Activated gamma-delta T cell treated with anti-CD3 and anti-CD28 coated beads, Interleukin-2, amount 50 U/mL, for 16 hours (primary cell): Measurements from ENCODE around the gene TMEM266.

Experiments
- DNase-seq: peaks from one replicate; pipeline ENCODE4 v3.0.0-alpha.2; 2020; ENCODE audit warnings: low read depth

Gene TMEM266

DNA sequence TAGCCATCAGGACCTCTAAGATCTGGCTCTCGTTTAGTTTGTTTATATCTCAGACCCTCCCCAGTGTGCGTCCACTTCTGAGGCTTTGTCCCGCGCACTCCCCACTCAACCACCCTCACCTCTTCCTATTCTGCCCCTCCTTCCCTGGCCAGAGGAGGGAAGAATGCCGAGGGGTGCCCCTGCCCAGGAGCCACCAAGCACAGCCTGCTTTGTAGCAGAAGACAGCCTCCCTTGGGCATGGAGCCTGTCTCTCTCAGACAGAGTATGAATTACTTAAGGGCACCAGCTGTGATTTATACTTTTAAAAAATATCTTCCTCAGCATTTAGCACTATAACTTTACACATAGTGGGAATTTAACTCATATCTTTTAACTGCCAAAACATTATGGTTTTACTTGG, 6.0 kb downstream of the TMEM266 start:
- no peak for DNase-seq

GRCh38 chr15:76070192-76070591, 10.4 kb downstream of the TMEM266 start:
- no peak for DNase-seq

DNA sequence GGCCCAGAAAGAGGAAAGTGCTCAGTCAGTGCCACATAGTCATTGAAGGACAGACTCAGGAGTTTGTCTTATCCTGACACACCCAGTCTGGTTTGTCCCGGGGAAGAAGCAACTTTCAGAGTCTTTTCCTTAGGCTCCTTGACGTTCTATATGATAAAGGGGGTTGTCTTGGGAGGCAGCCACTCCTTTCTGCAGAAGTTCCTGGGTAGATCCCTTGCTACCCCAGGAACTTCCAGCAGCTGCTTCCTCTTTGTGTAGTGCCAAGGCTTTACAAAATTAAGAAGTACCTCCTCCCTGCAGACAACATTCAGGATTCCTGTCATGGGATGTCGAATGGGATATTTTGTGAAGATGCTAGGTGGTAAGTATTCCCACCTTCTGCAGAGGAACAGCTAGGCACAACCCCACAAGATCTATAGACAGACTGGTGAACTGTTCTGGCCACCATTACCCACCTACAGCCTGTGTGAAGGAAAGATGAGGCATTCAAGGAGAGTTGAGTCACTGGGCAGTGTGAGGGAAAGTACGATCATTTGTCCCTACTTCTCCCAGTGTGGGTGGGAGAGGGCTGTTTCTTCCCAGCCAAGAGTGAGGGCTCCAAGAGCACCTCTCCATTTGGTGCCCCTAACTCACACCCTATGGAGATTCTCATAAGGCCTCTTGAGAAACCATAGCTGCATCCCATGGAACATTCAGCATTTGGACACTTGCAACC, 11.3 kb downstream of the TMEM266 start:
- no peak for DNase-seq

DNA sequence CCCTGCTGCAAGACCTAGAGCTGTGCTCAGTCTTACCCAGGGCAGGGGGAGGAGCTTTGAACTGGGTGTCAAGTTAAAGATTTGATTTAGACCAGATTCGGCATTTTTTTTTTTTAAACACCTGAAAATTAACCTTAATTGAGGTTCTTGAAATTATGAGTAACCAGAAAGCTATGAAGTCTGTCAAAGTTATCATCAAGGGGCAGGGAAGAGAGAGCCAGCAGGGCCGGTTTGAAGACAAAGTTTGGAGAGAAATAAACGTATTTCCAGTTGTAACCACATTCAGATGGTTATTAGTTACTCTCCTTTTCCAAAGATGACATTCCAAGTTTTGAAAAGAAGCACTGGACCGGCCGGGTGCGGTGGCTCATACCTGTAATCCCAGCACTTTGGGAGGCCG, 12.0 kb downstream of the TMEM266 start:
- DNase-seq, result no peak

GRCh38 chr15:76073554-76073953, 13.8 kb downstream of the TMEM266 start:
- DNase-seq, result no peak

- DNase-seq, result no peak
Measured at GRCh38 chr15:76075046-76075445, 15.3 kb downstream of the TMEM266 start.

DNA sequence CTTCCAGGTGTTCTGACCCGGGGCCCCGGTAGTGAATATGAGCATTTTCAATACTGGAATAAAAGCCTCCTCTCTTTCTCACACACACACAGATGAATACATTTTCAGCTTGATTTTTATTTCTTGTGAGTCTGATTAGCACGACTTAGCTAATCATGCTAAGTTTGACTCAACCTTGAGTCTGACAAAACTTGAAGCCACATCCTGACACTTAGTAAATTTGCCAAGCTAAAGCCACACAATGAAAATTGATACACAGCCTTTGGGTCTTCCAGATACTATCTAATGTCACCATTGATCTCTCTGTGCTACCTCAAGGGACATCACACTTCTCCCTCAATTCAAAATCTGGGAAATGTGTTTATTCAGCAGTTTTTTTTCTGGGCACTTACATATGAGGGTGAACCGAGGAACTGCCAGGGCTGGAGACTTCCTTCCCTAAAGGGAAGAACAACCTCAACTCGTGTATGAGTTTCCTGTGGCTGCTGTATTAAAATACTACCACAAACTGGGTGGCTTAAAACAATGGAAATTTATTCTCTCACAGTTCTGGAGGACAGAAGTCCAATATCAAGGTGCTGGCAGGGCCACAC, 18.6 kb downstream of the TMEM266 start:
- DNase-seq, result no peak

DNA sequence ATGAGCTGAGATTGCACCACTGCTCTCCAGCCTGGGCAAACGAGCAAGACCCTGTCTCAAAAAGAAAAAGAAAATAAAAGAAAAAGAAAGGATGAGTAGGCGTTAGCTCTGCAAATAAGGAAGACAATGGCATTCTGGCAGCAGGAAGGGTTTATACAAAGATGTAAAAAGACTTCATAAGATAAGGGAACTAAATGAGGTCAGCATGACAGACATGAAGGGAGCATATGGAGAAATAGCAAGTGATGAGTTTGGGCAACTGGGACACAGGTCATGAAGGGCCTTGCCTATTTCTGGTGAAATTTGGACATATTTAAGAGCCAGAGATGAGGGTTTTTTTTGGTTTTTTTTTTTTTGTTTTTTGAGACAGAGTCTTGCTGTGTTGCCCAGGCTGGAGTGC, 24.5 kb downstream of the TMEM266 start:
- no peak for DNase-seq

GRCh38 chr15:76098685-76099084, 38.9 kb downstream of the TMEM266 start:
- DNase-seq, result no peak

DNA sequence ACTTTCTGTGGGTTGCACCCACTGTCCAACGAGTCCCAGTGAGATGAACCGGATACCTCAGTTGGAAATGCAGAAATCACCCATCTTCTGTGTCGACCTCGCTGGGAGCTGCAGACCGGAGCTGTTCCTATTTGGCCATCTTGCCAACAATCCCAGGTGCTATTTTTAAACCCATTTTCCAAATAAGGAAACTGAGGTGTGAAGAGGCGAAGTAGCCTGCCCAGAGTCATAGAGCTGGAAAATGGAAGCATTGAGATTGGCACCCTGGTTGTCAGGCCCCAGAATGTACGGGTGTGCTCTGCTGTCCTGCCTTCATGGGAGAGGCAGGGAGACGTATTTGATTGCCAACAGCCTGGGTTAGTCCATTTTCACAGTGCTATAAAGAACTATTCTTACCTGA, 39.6 kb downstream of the TMEM266 start:
- no peak for DNase-seq

- no peak for DNase-seq
Measured at GRCh38 chr15:76100361-76100760, 40.6 kb downstream of the TMEM266 start.

DNA sequence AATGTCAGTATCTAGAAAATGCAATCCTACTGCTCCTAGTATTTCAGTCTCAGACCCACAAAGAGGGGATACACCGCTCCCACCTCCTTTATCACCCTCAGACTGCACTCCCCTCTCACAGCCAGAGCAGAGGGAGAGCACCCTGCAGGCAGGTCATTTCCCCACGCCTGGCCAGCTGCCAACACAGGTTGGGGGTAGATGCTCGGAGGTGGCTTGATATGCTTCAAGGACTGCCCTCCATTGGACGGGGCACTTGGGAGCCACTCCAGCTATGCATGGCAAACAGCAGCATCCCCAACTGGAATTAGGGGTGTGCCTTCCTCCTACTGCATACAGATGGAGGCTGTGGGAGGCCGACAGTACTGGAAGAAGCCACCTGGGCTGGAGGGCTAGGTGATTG, 41.9 kb downstream of the TMEM266 start:
- DNase-seq, result no peak

GRCh38 chr15:76105391-76105790, 45.6 kb downstream of the TMEM266 start:
- no peak for DNase-seq

- no peak for DNase-seq
Measured at GRCh38 chr15:76105911-76106310, 46.1 kb downstream of the TMEM266 start.

DNA sequence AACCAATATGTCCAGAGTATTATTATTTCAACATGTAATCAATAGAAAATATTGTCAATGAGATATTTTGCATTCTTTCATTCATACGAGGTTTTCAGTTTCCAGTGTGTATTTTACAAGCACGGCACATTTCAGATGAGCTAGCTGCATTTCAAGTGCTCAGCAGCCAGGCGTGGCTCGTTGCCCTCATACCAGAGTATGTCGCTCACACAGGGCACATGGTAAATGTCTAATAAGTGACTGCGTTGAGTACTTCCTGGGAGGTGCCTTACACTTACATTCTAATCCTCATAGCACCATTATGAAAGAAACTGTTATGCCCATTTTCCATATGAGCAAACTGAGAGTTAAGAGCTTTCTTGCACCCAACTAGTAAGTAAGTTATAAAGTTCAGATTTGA, 47.4 kb downstream of the TMEM266 start:
- DNase-seq, result no peak

DNA sequence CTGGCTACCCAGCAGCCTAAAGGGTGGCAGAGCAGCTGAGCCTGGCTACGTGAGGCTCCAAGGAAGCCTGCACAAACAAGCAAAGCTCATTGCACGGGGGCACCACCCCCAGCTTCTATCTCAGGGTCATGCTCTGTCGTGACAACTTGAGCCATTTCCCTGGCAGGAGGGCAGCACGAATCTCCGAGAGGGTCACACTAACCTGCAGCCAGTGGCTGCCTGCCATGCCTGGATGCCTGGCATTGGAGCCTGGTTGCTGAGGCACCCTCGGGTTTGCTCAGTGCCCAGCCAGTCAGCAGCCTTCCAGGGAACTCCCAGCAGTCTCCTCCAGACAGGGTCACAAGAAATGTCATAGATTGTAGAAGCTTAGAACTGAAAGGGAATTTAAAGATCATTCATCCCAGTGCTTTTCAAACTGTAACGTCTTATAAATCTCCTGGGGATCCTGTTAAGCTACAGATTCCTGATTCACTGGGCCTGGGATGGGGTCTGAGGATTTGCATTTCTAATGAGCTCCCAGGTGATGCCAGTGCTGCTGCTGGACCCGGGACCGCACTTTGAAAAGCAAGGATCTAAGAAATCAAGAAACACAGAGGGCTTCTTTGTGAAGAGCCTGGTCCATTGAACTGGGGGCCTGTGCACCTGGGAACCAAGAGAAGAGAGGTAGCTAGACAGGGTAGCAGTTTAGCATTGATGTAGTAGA, 48.4 kb downstream of the TMEM266 start:
- no peak for DNase-seq

GRCh38 chr15:76109046-76109445, 49.3 kb downstream of the TMEM266 start:
- no peak for DNase-seq

DNA sequence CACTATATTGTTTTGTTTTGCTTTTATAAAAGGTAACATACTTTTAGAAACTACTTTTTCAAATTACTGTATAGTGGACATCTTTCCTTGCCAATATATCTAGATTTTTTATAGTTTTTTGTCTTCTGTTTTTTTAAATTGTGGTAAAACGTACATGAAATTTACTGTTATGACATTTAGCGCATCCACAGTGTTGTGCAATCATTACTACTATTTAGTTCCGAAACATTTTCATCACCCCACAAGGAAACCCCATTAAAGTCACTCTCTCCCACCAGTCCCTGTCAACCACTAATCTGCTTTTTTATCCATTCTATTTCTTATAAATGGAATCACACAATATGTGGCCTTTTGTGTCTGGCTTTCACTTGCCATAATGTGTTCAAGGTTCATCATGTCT, 54.8 kb downstream of the TMEM266 start:
- no peak for DNase-seq

GRCh38 chr15:76116138-76116885, 56.5 kb downstream of the TMEM266 start:
- no peak for DNase-seq

GRCh38 chr15:76117181-76117580, 57.4 kb downstream of the TMEM266 start:
- no peak for DNase-seq

- DNase-seq, result no peak
Measured at GRCh38 chr15:76118767-76119166, 59.0 kb downstream of the TMEM266 start.

DNA sequence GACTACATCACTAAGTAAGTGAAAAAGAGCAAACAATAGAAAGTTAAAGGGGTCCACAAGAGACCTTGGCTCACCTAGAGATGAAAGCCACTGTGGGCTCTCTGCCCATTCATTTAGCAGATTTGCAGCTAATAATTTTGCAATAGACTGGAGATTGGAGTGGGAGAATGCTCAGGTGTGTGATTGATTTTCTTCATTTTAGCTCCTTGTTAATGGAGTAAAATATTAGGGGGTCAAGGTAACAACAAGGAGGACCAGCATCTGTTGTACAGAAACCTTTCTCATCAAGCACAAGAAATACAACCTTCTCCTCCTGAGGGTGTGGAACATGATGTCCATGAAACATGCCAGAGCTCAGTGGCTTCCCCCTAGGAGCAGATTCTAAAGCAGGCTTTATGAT, 63.2 kb downstream of the TMEM266 start:
- DNase-seq, result no peak

DNA sequence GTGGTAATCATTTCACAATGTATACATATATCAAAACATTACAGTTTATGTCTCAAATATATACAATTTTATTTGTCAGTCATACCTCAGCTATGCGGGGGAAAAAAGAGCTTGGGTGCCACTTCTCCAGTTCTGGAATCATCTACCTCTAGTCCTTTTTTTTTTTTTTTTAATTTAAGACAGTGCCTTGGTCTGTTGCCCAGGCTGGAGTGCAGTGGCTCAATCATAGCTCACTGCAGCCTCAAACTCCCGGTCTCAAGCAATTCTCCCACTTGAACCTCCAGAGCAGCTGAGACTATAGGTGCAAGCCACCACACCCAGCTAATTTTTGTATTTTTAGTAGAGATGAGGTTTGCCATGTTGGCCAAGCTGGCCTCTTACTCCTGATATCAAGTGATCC, 67.4 kb downstream of the TMEM266 start:
- DNase-seq, result no peak
